ENCODE measurements around the gene TOLLIP.

DNA sequence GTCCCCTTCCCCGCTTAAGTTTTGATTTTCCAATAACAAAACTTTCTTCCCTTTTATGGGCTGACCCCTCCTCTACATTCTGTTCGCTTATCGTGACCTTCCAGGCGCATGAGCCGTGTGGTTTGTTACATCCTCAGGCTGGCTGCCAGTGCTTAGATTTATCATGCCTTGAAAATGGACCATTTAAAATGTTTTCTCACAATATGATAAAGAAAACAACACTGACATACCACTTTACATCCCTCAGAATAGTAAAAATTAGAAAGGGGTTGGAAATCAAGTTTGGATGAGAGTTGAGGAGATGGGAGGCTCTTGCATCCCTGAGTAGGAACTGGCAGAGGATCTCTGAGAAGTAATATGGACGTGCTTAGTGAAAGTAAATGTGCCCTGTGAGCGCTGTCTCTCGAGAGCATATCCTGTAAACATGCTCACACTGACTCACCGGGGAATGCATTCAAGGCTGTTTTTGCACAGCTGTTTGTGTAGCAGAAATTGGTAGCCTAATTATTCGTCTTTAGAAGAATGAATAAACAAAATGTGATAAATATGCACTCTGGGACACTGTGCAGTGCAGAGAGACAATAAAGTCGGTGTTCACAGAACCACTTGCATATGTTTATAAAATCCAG is 17.1 kb upstream of the TOLLIP start:
- TF ChIP-seq, protein P1, sequence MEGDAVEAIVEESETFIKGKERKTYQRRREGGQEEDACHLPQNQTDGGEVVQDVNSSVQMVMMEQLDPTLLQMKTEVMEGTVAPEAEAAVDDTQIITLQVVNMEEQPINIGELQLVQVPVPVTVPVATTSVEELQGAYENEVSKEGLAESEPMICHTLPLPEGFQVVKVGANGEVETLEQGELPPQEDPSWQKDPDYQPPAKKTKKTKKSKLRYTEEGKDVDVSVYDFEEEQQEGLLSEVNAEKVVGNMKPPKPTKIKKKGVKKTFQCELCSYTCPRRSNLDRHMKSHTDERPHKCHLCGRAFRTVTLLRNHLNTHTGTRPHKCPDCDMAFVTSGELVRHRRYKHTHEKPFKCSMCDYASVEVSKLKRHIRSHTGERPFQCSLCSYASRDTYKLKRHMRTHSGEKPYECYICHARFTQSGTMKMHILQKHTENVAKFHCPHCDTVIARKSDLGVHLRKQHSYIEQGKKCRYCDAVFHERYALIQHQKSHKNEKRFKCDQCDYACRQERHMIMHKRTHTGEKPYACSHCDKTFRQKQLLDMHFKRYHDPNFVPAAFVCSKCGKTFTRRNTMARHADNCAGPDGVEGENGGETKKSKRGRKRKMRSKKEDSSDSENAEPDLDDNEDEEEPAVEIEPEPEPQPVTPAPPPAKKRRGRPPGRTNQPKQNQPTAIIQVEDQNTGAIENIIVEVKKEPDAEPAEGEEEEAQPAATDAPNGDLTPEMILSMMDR (IDR thresholded peaks at IDR 0.05): no peak
- no peak for TF ChIP-seq POLR2AphosphoS5 (IDR thresholded peaks at IDR 0.05)
- no peak for TF ChIP-seq EP300 (IDR thresholded peaks at IDR 0.05)
- no peak for TF ChIP-seq POLR2A (IDR thresholded peaks at IDR 0.05)
